HG03060 (cell line): ENCODE measurements around the gene METTL24.

Experiments
- ATAC-seq: cut with Tn5 transposase; IDR thresholded peaks from one replicate; pipeline ENCODE4 v1.9.1; 2021; ENCODE audit warnings: low read depth, moderate number of reproducible peaks; ENCODE audit not compliant: unreplicated experiment

Gene METTL24

DNA sequence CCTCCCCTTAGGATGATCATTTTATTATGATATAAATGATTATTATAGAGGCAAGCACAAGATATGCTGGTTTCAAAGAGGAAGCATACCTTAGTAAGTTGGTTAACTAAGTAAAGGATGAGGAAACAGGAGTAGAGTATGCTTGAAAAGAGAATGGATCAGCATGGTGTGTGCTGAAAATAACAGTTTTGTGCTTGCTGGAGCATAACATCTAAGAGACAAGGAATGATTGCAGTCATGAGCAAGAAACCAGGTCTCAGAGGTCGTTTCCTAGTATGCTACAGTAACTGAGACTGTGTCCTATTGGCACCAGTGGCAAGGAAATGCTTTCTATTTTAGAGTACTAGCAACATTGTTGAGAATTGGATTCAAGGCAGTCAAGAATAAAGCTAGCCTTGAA lies 143.8 kb downstream of the METTL24 start:
- no peak for ATAC-seq

- ATAC-seq: no peak
Observed at GRCh38 chr6:110211753-110212152, 146.4 kb downstream of the METTL24 start.

GRCh38 chr6:110207652-110208051 lies 150.5 kb downstream of the METTL24 start:
- no peak for ATAC-seq

- no peak for ATAC-seq
Observed at GRCh38 chr6:110201151-110201884, 156.8 kb downstream of the METTL24 start.

- no peak for ATAC-seq
Observed at GRCh38 chr6:110198561-110198960, 159.6 kb downstream of the METTL24 start.

DNA sequence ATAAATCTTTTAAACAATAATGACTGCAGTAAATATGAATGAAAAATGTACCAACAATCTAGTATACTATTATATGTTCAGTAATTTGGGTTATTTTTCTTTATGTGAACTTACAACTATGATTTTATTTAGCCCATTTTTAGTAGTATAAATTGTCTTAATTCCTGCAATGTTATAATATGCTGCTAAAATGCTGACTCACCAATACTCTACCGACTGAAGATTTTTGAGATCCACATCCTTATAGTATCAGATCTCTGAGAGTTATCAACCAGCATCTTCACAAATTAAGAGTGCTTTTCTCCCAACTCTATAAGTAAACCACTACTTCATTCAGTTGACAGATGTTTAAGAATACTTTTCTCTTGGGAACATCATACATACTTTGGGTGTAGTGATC lies 161.3 kb downstream of the METTL24 start:
- no peak for ATAC-seq

GRCh38 chr6:110195639-110196038 lies 162.5 kb downstream of the METTL24 start:
- no peak for ATAC-seq
